PC-3 (cell line): ENCODE measurements around the gene PDLIM1. TPM values are rescaled to one million over a fixed set of nuclear protein-coding genes. Genes with fewer than 3 reads are reported as not detected.
A peak's percentile ranks its signal among the peaks of the same experiment; 100 is the strongest.

Experiments used
- ATAC-seq: fragments of 200-7000 bp; cut with Tn5 transposase; 2 replicates; pipeline ENCODE4 v1.9.1; 2020; ENCODE audit warnings: mild to moderate bottlenecking, moderate library complexity
- BruUV-seq: library from RNA; stranded (reverse); fragments of 400-500 nt; replicated peaks from 2 replicates; lab custom pipeline; 2021; lab: Mats Ljungman, UMichigan
- CTCF ChIA-PET: fragments of 300-600 bp; sonication (Branson Sonifier 250); formaldehyde crosslinking; loops from one replicate; lab custom pipeline; 2022; ENCODE audit warnings: antibody characterized with exemption; lab: Charles Lee
- POLR2A ChIA-PET: fragments of 300-600 bp; sonication (Branson Sonifier 250); formaldehyde crosslinking; loops from one replicate; lab custom pipeline; 2022; ENCODE audit warnings: antibody characterized with exemption; ENCODE audit not compliant: unreplicated experiment; lab: Charles Lee
- DNase-seq: peaks from one replicate; pipeline ENCODE4 v3.0.0-alpha.2; 2015
- H2AFZ ChIP-seq: fragments of 300-600 bp; sonication (generic); 2 replicates; pipeline ENCODE4 v1.6.0; 2016; ENCODE audit warnings: antibody characterized with exemption, low read length
- H3F3A ChIP-seq: fragments of 300-600 bp; sonication (generic); one replicate; pipeline ENCODE4 v1.6.0; 2017; ENCODE audit warnings: antibody characterized with exemption, low read length, control low read depth, mild to moderate bottlenecking; ENCODE audit not compliant: unreplicated experiment
- H3K27ac ChIP-seq: fragments of 300-600 bp; sonication (generic); 2 replicates; pipeline ENCODE4 v1.5.1; 2016; ENCODE audit warnings: mild to moderate bottlenecking, low read length
- H3K27me3 ChIP-seq: fragments of 300-600 bp; sonication (generic); 2 replicates; pipeline ENCODE4 v1.6.1; 2016; ENCODE audit warnings: low read length, mixed read lengths
- H3K36me3 ChIP-seq: fragments of 300-600 bp; sonication (generic); 2 replicates; pipeline ENCODE4 v1.6.1; 2016; ENCODE audit warnings: low read depth, mixed run types, low read length, mixed read lengths
- H3K4me1 ChIP-seq: fragments of 300-600 bp; sonication (generic); 2 replicates; pipeline ENCODE4 v1.5.1; 2016; ENCODE audit warnings: low read length; ENCODE audit not compliant: insufficient read depth
- H3K4me2 ChIP-seq: fragments of 300-600 bp; sonication (generic); 2 replicates; pipeline ENCODE4 v1.6.0; 2016; ENCODE audit warnings: low read length
- H3K4me3 ChIP-seq: fragments of 300-600 bp; sonication (generic); 2 replicates; pipeline ENCODE4 v1.5.1; 2016; ENCODE audit warnings: mild to moderate bottlenecking, low read length, mixed read lengths
- H3K79me2 ChIP-seq: fragments of 300-600 bp; sonication (generic); 2 replicates; pipeline ENCODE4 v1.6.1; 2017; ENCODE audit warnings: low read length, mixed read lengths
- H3K9ac ChIP-seq: fragments of 300-600 bp; sonication (generic); 2 replicates; pipeline ENCODE4 v1.6.0; 2016; ENCODE audit warnings: mild to moderate bottlenecking, low read length
- H3K9me2 ChIP-seq: fragments of 300-600 bp; sonication (generic); replicated peaks from 2 replicates; pipeline ENCODE4 v1.6.1; 2016; ENCODE audit warnings: mixed run types, low read length, mixed read lengths
- H3K9me3 ChIP-seq: fragments of 300-600 bp; sonication (generic); 2 replicates; pipeline ENCODE4 v1.6.1; 2016; ENCODE audit warnings: low read length, mixed read lengths
- H4K20me1 ChIP-seq: fragments of 300-600 bp; sonication (generic); 2 replicates; pipeline ENCODE4 v1.6.1; 2016; ENCODE audit warnings: low read length, mixed read lengths
- EZH2 ChIP-seq: fragments of 300-600 bp; sonication (generic); IDR thresholded peaks from one replicate; pipeline ENCODE4 v1.6.1; 2017; ENCODE audit warnings: antibody characterized with exemption, mild to moderate bottlenecking, low read length; ENCODE audit not compliant: unreplicated experiment
- EZH2phosphoT487 ChIP-seq: fragments of 300-600 bp; sonication (generic); IDR thresholded peaks from 2 replicates; pipeline ENCODE4 v1.6.1; 2018; ENCODE audit warnings: mild to moderate bottlenecking, antibody characterized with exemption, low read length, borderline replicate concordance
- intact Hi-C: fragments of 100-400 bp; cut with micrococcal nuclease; formaldehyde crosslinking; loops from 2 replicates; pipeline ENCODE4 v1.9.0; 2023
- total RNA-seq: library from RNA; depleted of rRNA; stranded (reverse); fragments of >200 nt; gene quantifications from 2 replicates; pipeline ENCODE4 v1.2.3, GENCODE V29; 2014
- TF ChIP-seq, protein P1 (sequence below): fragments of 300-600 bp; sonication (generic); conservative IDR thresholded peaks from 2 replicates; pipeline ENCODE4 v1.5.1; 2017; ENCODE audit warnings: antibody characterized with exemption, low read depth, mild to moderate bottlenecking, low read length

Gene PDLIM1
- total RNA-seq, 1 experiment from 2014 or later, result 28.2 TPM

DNA sequence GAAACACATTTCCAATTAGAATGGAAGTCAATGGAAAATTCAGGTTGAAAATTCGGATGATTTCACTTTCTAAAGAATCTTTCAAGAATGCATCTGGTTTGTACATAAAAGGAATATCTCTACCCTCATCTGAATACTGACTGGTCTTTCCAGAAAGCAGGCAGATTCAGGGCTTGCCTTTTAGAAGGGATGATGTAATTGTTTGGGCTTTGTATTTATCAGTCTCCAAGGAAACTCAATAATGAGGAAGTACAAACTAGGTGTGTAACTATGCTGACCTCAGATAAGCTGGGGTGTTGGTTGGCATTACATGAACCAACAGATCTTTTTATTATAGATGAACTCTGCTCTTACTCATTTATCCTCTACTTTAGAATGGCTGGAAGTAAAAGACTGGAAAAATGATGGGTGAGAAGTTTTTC is 24.1 kb downstream of the PDLIM1 start:
- no peaks in the 10 kb centered on the region for H3K9me3 ChIP-seq
- DNase-seq (peak; percentile 55), ATAC-seq (peak; percentile 52)
- no peak overlapping the region for H3K4me3 ChIP-seq
- H2AFZ ChIP-seq, result no peak overlapping the region
- no peak overlapping the region for H3K4me2 ChIP-seq
- H3K79me2 ChIP-seq, result peaks cover 3% of the 10 kb centered on the region; the same call in 1 of the 2 replicates
- no peaks in the 10 kb centered on the region for H3K9me2 ChIP-seq
- TF ChIP-seq EZH2phosphoT487 (no peak), EZH2 (no peak)
- TF ChIP-seq, protein P1, sequence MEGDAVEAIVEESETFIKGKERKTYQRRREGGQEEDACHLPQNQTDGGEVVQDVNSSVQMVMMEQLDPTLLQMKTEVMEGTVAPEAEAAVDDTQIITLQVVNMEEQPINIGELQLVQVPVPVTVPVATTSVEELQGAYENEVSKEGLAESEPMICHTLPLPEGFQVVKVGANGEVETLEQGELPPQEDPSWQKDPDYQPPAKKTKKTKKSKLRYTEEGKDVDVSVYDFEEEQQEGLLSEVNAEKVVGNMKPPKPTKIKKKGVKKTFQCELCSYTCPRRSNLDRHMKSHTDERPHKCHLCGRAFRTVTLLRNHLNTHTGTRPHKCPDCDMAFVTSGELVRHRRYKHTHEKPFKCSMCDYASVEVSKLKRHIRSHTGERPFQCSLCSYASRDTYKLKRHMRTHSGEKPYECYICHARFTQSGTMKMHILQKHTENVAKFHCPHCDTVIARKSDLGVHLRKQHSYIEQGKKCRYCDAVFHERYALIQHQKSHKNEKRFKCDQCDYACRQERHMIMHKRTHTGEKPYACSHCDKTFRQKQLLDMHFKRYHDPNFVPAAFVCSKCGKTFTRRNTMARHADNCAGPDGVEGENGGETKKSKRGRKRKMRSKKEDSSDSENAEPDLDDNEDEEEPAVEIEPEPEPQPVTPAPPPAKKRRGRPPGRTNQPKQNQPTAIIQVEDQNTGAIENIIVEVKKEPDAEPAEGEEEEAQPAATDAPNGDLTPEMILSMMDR, result no peak
- peak overlapping the region; percentile 35 for H3K27ac ChIP-seq
- intact Hi-C loops, result no loop called here
- H3K27me3 ChIP-seq, result no peaks in the 10 kb centered on the region
- POLR2A ChIA-PET, result no interaction called here
- CTCF ChIA-PET, result no interaction called here
- peaks cover 12% of the 10 kb centered on the region for H3K36me3 ChIP-seq
- H4K20me1 ChIP-seq, result no peaks in the 10 kb centered on the region
- H3K9ac ChIP-seq, result no peak overlapping the region
- BruUV-seq, result no TSS peak
- H3F3A ChIP-seq, result peaks cover 3% of the 10 kb centered on the region
- peaks cover 18% of the 10 kb centered on the region for H3K4me1 ChIP-seq

DNA sequence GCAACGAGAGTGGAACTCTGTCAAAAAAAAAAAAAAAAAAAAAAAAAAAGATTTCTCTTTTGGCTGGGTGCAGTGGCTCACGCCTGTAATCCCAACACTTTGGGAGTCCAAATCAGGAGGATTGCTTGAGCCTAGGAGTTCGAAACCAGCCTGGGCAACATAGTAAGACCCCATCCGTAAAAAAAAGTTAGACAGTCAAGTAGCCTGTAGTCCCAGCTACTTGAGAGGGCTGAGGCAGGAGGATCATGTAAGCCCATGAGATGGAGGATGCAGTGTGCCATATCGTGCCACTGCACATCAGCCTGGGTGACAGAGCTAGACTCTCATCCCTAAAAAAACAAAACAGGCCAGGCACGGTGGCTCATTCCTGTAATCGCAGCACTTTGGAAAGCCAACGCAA is 25.2 kb downstream of the PDLIM1 start:
- no TSS peak for BruUV-seq
- no peak overlapping the region for H3K4me2 ChIP-seq
- H3K27me3 ChIP-seq, result no peaks in the 10 kb centered on the region
- no peaks in the 10 kb centered on the region for H4K20me1 ChIP-seq
- TF ChIP-seq, protein P1, result no peak
- no peak for TF ChIP-seq EZH2
- TF ChIP-seq EZH2phosphoT487, result no peak
- H3K27ac ChIP-seq, result no peak overlapping the region
- H3K9me3 ChIP-seq, result no peaks in the 10 kb centered on the region
- H3K79me2 ChIP-seq, result 0 out of 2 replicates have a peak, but pooled peaks cover under 1% of the 10 kb centered on the region
- POLR2A ChIA-PET, result no interaction called here
- CTCF ChIA-PET, result no interaction called here
- H2AFZ ChIP-seq, result no peak overlapping the region
- peaks cover 9% of the 10 kb centered on the region for H3K36me3 ChIP-seq
- no peak for ATAC-seq
- intact Hi-C loops, result no loop called here
- H3K4me3 ChIP-seq, result no peak overlapping the region
- no peak overlapping the region for H3K9ac ChIP-seq
- H3F3A ChIP-seq, result peaks cover 3% of the 10 kb centered on the region
- no peaks in the 10 kb centered on the region for H3K9me2 ChIP-seq
- no peak for DNase-seq
- peaks cover 29% of the 10 kb centered on the region for H3K4me1 ChIP-seq

DNA sequence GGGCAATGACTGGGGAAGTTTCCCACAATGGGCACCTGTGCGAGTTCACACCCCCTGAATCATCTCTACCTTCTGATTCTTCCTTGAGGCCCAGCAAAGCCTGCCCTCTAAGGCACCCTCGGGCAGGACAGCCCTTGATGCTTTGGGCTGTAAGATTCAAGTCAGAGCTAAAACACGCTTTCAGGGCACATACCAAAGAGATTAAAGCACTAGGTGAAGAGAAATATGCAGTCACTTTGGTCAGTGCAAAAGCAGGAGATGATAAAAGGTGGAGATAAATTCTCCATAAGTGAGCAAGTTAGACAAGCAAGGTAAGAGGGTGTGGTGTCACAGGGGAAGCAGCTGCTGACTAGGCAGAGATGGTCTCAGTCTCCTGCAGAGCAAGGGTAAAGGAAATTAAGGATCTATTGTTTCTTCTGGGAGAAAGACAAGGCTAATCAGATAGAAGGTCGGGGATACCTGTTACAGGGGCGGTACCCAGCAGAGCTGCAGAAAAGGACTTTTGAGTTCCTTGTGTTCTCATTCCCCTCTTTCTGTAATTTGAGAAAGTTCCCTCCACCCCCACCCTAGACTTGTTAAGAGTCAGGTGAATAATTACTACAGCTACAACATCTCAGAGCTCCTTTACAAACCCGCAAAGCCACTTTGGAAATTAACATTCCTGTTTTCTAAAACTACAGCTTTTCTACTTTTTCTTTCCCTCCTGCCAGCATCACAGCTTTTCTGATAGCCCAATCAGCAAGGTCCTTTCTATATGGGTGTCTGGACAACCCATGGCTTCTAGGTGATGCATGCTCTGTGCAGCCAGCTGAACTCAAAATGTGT is 26.4 kb downstream of the PDLIM1 start:
- Histone ChIP-seq H3F3A (peaks cover 3% of the 10 kb centered on the region), H3K4me1 (peaks cover 34% of the 10 kb centered on the region), H4K20me1 (no peaks in the 10 kb centered on the region), H2AFZ (no peak overlapping the region), H3K79me2 (0 out of 2 replicates have a peak, but pooled peaks cover 11% of the 10 kb centered on the region), H3K27me3 (no peaks in the 10 kb centered on the region), H3K4me3 (no peak overlapping the region), H3K9me3 (no peaks in the 10 kb centered on the region), H3K4me2 (no peak overlapping the region), H3K9me2 (no peaks in the 10 kb centered on the region), H3K36me3 (peaks cover 20% of the 10 kb centered on the region), H3K9ac (no peak overlapping the region), H3K27ac (no peak overlapping the region)
- CTCF ChIA-PET, result no interaction called here
- POLR2A ChIA-PET, result interaction anchor here (0.8 kb wide), 1 partner anchor 125 kb away, joined by 4 read pairs; no protein-coding TSS in a partner anchor
- no peak for TF ChIP-seq EZH2
- TF ChIP-seq EZH2phosphoT487, result no peak
- TF ChIP-seq, protein P1, result no peak
- intact Hi-C loops, result no loop called here
- ATAC-seq (no peak), DNase-seq (no peak)
- BruUV-seq, result no TSS peak
